GM19324 (cell line): ENCODE measurements around the gene IZUMO2.

Source experiments
- ATAC-seq: cut with Tn5 transposase; IDR thresholded peaks from one replicate; pipeline ENCODE4 v1.9.1; 2021; ENCODE audit warnings: mild to moderate bottlenecking, moderate library complexity; ENCODE audit not compliant: unreplicated experiment, low FRiP score

Gene IZUMO2

GRCh38 chr19:50162988-50163387, at the start of gene IZUMO2:
Gene IZUMO2, minus strand, starts transcription at chr19:50163281. Its CDS starts 87 bp downstream, at chr19:50163194.
- no peak for ATAC-seq

- ATAC-seq, result no peak
These were observed 47.3 kb upstream of the IZUMO2 start for GRCh38 chr19:50210425-50210824.

GRCh38 chr19:50209131-50209530, 46.0 kb upstream of the IZUMO2 start:
- no peak for ATAC-seq

- ATAC-seq, result no peak
These were observed 44.6 kb upstream of the IZUMO2 start for GRCh38 chr19:50207730-50208129.

- no peak for ATAC-seq
These were observed 43.1 kb upstream of the IZUMO2 start for GRCh38 chr19:50206191-50206590.

GRCh38 chr19:50205681-50206138, 42.6 kb upstream of the IZUMO2 start:
- no peak for ATAC-seq

GRCh38 chr19:50204811-50205675, 42.0 kb upstream of the IZUMO2 start:
- no peak for ATAC-seq

- ATAC-seq, result no peak
These were observed 41.0 kb upstream of the IZUMO2 start for GRCh38 chr19:50204081-50204428.

GRCh38 chr19:50203281-50204080, 40.4 kb upstream of the IZUMO2 start, which contains the start of gene MYH14:
Gene MYH14, plus strand, starts transcription at chr19:50203622. Its CDS starts 6,744 bp downstream, at chr19:50210366.
- no peak for ATAC-seq

- no peak for ATAC-seq
These were observed 39.8 kb upstream of the IZUMO2 start for GRCh38 chr19:50202962-50203280.

GRCh38 chr19:50202386-50202785, 39.3 kb upstream of the IZUMO2 start:
- no peak for ATAC-seq

- no peak for ATAC-seq
These were observed 36.1 kb upstream of the IZUMO2 start for GRCh38 chr19:50199259-50199555.

- ATAC-seq, result no peak
These were observed 35.6 kb upstream of the IZUMO2 start for GRCh38 chr19:50198431-50199258.

- ATAC-seq, result no peak
These were observed 34.3 kb upstream of the IZUMO2 start for GRCh38 chr19:50197348-50197747.

- no peak for ATAC-seq
These were observed 33.3 kb upstream of the IZUMO2 start for GRCh38 chr19:50196322-50196932.

GRCh38 chr19:50195224-50195623, 32.1 kb upstream of the IZUMO2 start:
- ATAC-seq, result no peak

- no peak for ATAC-seq
These were observed 29.6 kb upstream of the IZUMO2 start for GRCh38 chr19:50192463-50193211.

- ATAC-seq, result no peak
These were observed 28.1 kb upstream of the IZUMO2 start for GRCh38 chr19:50191216-50191615.

- no peak for ATAC-seq
These were observed 27.4 kb upstream of the IZUMO2 start for GRCh38 chr19:50190439-50190891.

GRCh38 chr19:50189331-50189730, 26.2 kb upstream of the IZUMO2 start:
- no peak for ATAC-seq
